Neuronal stem cell (in vitro differentiated cells): Measurements from ENCODE around the gene NDUFS7.

Experiments used
- DNase-seq: peaks from one replicate; pipeline ENCODE4 v3.0.0-alpha.2; 2013; ENCODE audit warnings: low spot score
- H2AFZ ChIP-seq: one replicate; pipeline ENCODE4 v1.6.1; 2013; ENCODE audit warnings: mild to moderate bottlenecking, low read length, inconsistent platforms
- H2AK5ac ChIP-seq: 2 replicates; pipeline ENCODE4 v1.6.1; 2013; ENCODE audit warnings: low read depth, mild to moderate bottlenecking, inconsistent platforms, low read length, moderate library complexity, mixed read lengths
- H2BK120ac ChIP-seq: 2 replicates; pipeline ENCODE4 v1.6.1; 2013; ENCODE audit warnings: low read depth, mild to moderate bottlenecking, inconsistent platforms, low read length, moderate library complexity, mixed read lengths
- H2BK12ac ChIP-seq: one replicate; pipeline ENCODE4 v1.6.1; 2013; ENCODE audit warnings: low read length, inconsistent platforms
- H2BK15ac ChIP-seq: 2 replicates; pipeline ENCODE4 v1.6.1; 2013; ENCODE audit warnings: mild to moderate bottlenecking, low read length, inconsistent platforms, mixed read lengths
- H2BK5ac ChIP-seq: one replicate; pipeline ENCODE4 v1.6.1; 2013; ENCODE audit warnings: inconsistent platforms, mild to moderate bottlenecking, low read length, moderate library complexity
- H3K14ac ChIP-seq: one replicate; pipeline ENCODE4 v1.6.1; 2013; ENCODE audit warnings: low read length, inconsistent platforms
- H3K18ac ChIP-seq: 2 replicates; pipeline ENCODE4 v1.6.1; 2013; ENCODE audit warnings: low read length, inconsistent platforms
- H3K23ac ChIP-seq: 2 replicates; pipeline ENCODE4 v1.6.1; 2013; ENCODE audit warnings: low read depth, mild to moderate bottlenecking, mixed read lengths, low read length, inconsistent platforms; ENCODE audit not compliant: poor library complexity
- H3K27ac ChIP-seq: replicated peaks from 3 replicates; pipeline ENCODE4 v1.5.1; 2013; ENCODE audit warnings: low read length, inconsistent platforms
- H3K27me3 ChIP-seq, 3 experiments: 2 replicates each; pipeline ENCODE4 v1.6.1; 2013; ENCODE audit warnings: low read length in 3 of 3, mild to moderate bottlenecking in 2 of 3, inconsistent platforms in 1 of 3, low read depth in 1 of 3, mixed read lengths in 1 of 3, moderate library complexity in 1 of 3; ENCODE audit not compliant: control insufficient read depth in 3 of 3, insufficient read depth in 3 of 3
- H3K36me3 ChIP-seq, 2 donors: replicated peaks in 1 of 2; 2 replicates each; pipeline ENCODE4 v1.6.1; 2013; ENCODE audit warnings: low read length in 2 of 2; ENCODE audit not compliant: control insufficient read depth in 2 of 2, insufficient read depth in 2 of 2
- H3K4ac ChIP-seq: 2 replicates; pipeline ENCODE4 v1.6.1; 2013; ENCODE audit warnings: inconsistent platforms, mild to moderate bottlenecking, low read length, moderate library complexity
- H3K4me1 ChIP-seq, 2 donors: 1 replicate in 1 of 2; 2 replicates in 1 of 2; pipeline ENCODE4 v1.6.1; 2013; ENCODE audit warnings: low read length in 2 of 2, low read depth in 1 of 2; ENCODE audit not compliant: control insufficient read depth in 2 of 2, insufficient read depth in 1 of 2
- H3K4me2 ChIP-seq: one replicate; pipeline ENCODE4 v1.6.1; 2013; ENCODE audit warnings: mild to moderate bottlenecking, low read length, inconsistent platforms; ENCODE audit not compliant: insufficient read depth, poor library complexity, severe bottlenecking
- H3K4me3 ChIP-seq, 2 donors: 2 replicates each; pipeline ENCODE4 v1.5.1; 2013; ENCODE audit warnings: low read length in 2 of 2, mild to moderate bottlenecking in 2 of 2, inconsistent platforms in 1 of 2, moderate library complexity in 1 of 2
- H3K79me1 ChIP-seq: one replicate; pipeline ENCODE4 v1.6.1; 2013; ENCODE audit warnings: low read depth, mild to moderate bottlenecking, inconsistent platforms, low read length, moderate library complexity
- H3K9ac ChIP-seq: one replicate; pipeline ENCODE4 v1.6.1; 2013; ENCODE audit warnings: mild to moderate bottlenecking, low read depth, low read length, inconsistent platforms; ENCODE audit not compliant: poor library complexity
- H3K9me3 ChIP-seq, 2 donors: replicated peaks in 1 of 2; 2 replicates each; pipeline versions ENCODE3 to v1.6.1; 2013; ENCODE audit warnings: low read length in 2 of 2, mild to moderate bottlenecking in 2 of 2, inconsistent platforms in 1 of 2, low read depth in 1 of 2, mixed read lengths in 1 of 2, moderate library complexity in 1 of 2; ENCODE audit not compliant: control insufficient read depth in 2 of 2, insufficient read depth in 1 of 2
- H4K8ac ChIP-seq: one replicate; pipeline ENCODE4 v1.6.1; 2013; ENCODE audit warnings: low read depth, mild to moderate bottlenecking, inconsistent platforms, low read length, moderate library complexity
- H4K91ac ChIP-seq: one replicate; pipeline ENCODE4 v1.6.1; 2013; ENCODE audit warnings: low read length, low read depth, mild to moderate bottlenecking, inconsistent platforms; ENCODE audit not compliant: poor library complexity
- WGBS, 2 donors: extraction: QIAGEN DNeasy Blood & Tissue Kit; methylation state at CpG; one replicate each; pipeline ENCODE4 v1.1.7; 2013; ENCODE audit warnings: missing lambda C conversion rate in 2 of 2, mixed read lengths in 1 of 2; ENCODE audit not compliant: insufficient read length in 2 of 2, insufficient replicate concordance in 1 of 2; ENCODE audit errors: extremely low coverage in 2 of 2; 5-methylcytosine and 5-hydroxymethylcytosine counted together

Gene NDUFS7

DNA sequence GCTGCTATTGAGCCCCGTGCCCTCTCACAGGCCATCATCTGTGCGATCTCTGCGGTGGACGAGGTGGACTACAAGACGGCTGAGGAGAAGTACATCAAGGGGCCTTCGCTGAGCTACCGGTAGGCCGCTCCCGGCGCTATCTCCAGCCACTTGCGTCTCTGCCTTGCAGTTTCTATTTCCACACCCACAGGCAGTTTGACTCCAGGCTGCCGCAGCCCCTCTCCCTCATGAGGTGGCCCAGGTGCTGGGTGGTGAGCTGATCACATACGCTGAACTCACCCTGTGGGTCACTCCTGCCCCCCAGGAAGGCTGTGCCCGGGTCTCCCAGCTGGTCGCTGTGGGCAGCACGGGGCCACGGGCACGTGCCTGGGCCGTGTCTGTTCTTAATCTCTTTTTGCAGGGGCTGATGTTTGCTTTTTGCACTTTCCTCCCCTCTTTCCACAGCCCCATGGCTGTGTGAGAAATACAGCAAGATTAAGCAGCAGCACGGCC lies 10.6 kb upstream of the NDUFS7 start:
- Histone ChIP-seq H3K4ac (no peak overlapping the region), H2AFZ (no peak overlapping the region), H3K18ac (no peak overlapping the region), H3K9ac (peak overlapping the region; percentile 37), H3K4me1 (peaks cover 0 to 5% of the 10 kb centered on the region in 2 donors), H3K23ac (no peak overlapping the region), H3K14ac (no peak overlapping the region), H3K36me3 (peaks cover 58 to 85% of the 10 kb centered on the region in 2 donors), H3K27ac (no peak overlapping the region), H4K91ac (no peak overlapping the region), H4K8ac (no peak overlapping the region), H2AK5ac (no peak overlapping the region), H3K4me3 (no peak overlapping the region), H2BK5ac (no peak overlapping the region), H3K9me3 (peaks cover 0 to 4% of the 10 kb centered on the region in 2 donors), H3K4me2 (no peak overlapping the region), H2BK15ac (no peak overlapping the region), H3K79me1 (peaks cover 8% of the 10 kb centered on the region), H2BK120ac (no peak overlapping the region), H3K27me3 (no peaks in the 10 kb centered on the region), H2BK12ac (no peak overlapping the region)
- DNase-seq, result no peak
- WGBS, 2 donors, result no CpG with 5 or more reads among the region's 20 CpGs

DNA sequence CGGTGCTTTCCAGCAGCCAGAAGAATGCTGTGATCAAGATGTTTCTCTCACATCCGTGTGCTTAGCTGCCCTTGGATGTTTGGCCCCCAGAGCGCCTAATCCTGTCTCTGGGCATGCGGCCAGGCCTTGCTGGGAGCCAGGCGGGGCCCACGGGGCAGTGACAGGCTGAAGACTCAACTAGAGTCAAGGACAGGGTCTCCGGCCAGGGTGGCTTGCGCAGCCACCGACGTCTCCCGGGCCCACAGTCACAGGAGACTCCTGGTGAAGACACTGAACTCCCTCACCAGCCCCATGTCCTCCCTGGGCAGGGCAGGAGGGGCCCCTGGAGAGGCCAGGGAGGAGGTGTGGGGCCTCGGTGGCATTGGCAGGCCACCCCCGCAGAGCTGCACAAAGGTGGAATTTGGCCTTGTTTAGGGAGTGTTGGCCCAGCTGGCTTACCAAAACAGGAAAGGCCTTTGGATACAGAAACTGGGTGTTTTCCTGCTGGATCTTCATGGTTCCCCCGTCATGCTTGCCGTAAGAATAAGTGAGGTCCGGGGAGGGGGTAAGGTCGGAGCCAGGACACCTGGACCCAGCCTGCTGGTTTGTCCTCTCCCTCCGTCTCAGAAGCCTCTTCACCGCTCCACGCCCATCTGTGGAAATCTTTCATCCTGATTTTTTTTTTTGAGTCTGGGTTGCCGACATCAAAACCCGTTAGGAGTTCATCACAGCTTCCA lies 10.0 kb upstream of the NDUFS7 start:
- Histone ChIP-seq H3K36me3 (peaks cover 53 to 81% of the 10 kb centered on the region in 2 donors), H2AK5ac (no peak overlapping the region), H3K4ac (no peak overlapping the region), H2BK15ac (no peak overlapping the region), H3K27me3 (no peaks in the 10 kb centered on the region), H3K9ac (no peak overlapping the region), H4K91ac (no peak overlapping the region), H3K23ac (no peak overlapping the region), H3K79me1 (peaks cover 4% of the 10 kb centered on the region), H2BK12ac (no peak overlapping the region), H4K8ac (no peak overlapping the region), H3K4me3 (no peak overlapping the region), H3K18ac (no peak overlapping the region), H3K4me1 (peaks cover 0 to 5% of the 10 kb centered on the region in 2 donors), H2AFZ (no peak overlapping the region), H2BK120ac (no peak overlapping the region), H3K27ac (no peak overlapping the region), H3K14ac (peak overlapping the region; percentile 8), H2BK5ac (no peak overlapping the region), H3K4me2 (no peak overlapping the region), H3K9me3 (peaks cover 0 to 4% of the 10 kb centered on the region in 2 donors)
- no CpG with 5 or more reads among the region's 22 CpGs for WGBS, 2 donors
- DNase-seq, result no peak

DNA sequence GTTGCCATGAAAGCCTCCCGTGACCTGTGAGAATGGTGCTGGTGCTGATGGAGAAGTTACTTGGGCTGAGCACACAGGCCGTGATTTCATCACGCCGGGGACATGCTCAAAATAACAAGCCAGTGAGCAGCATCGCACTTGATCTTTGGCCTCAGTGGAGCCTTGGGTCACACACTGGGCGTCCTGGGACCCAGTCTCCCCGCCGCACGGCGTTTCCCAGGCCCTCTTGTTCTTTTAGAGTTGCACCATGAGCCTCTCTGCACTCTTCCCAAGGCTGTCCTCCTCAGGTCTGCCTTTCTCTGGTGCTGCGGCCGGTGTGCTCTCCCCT lies 9.5 kb upstream of the NDUFS7 start:
- Histone ChIP-seq H3K14ac (no peak overlapping the region), H3K9me3 (peaks cover 0 to 4% of the 10 kb centered on the region in 2 donors), H3K4ac (no peak overlapping the region), H3K27ac (no peak overlapping the region), H3K4me2 (no peak overlapping the region), H3K18ac (no peak overlapping the region), H3K4me3 (no peak overlapping the region), H4K91ac (no peak overlapping the region), H2AK5ac (no peak overlapping the region), H3K36me3 (peaks cover 50 to 77% of the 10 kb centered on the region in 2 donors), H4K8ac (no peak overlapping the region), H3K4me1 (peaks cover 0 to 5% of the 10 kb centered on the region in 2 donors), H3K23ac (no peak overlapping the region), H2BK5ac (no peak overlapping the region), H2BK12ac (no peak overlapping the region), H3K79me1 (peaks cover 4% of the 10 kb centered on the region), H3K9ac (no peak overlapping the region), H2BK120ac (no peak overlapping the region), H3K27me3 (no peaks in the 10 kb centered on the region), H2BK15ac (no peak overlapping the region), H2AFZ (no peak overlapping the region)
- WGBS, 2 donors, result no CpG with 5 or more reads among the region's 12 CpGs
- no peak for DNase-seq

DNA sequence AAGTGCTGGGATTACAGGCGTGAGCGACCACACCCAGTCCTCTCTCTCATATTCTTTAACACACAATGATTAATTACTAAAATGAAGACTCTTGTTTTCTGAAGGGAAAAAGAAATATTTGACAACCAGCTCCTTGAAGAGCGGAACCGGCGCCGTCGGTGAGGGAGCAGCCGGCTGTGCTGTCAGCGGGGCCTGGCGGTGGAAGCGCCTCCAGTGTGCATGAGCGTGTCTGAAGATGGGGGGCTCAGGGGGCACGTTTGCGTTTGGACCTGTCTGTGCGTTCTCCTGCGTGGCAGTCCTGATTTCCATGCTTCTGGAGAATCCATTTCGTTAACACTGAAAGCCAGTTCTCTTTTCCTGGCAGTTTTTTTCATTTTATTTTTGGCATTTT lies 7.3 kb upstream of the NDUFS7 start:
- DNase-seq, result no peak
- H2AFZ ChIP-seq, result no peak overlapping the region
- no peak overlapping the region for H3K27ac ChIP-seq
- H3K4me3 ChIP-seq, result no peak overlapping the region
- H3K79me1 ChIP-seq, result no peaks in the 10 kb centered on the region
- no peak overlapping the region for H2BK15ac ChIP-seq
- no peak overlapping the region for H3K14ac ChIP-seq
- no peak overlapping the region for H2BK12ac ChIP-seq
- peak overlapping the region; percentile 34 for H3K9ac ChIP-seq
- no peak overlapping the region for H3K18ac ChIP-seq
- no CpG with 5 or more reads among the region's 17 CpGs for WGBS, 2 donors
- H2BK120ac ChIP-seq, result no peak overlapping the region
- peaks cover 2 to 7% of the 10 kb centered on the region in 2 donors for H3K4me1 ChIP-seq
- no peak overlapping the region for H3K4ac ChIP-seq
- peaks cover 0 to 3% of the 10 kb centered on the region in 2 donors for H3K9me3 ChIP-seq
- H4K91ac ChIP-seq, result no peak overlapping the region
- H3K27me3 ChIP-seq, result no peaks in the 10 kb centered on the region
- no peak overlapping the region for H2BK5ac ChIP-seq
- H3K4me2 ChIP-seq, result no peak overlapping the region
- H2AK5ac ChIP-seq, result no peak overlapping the region
- H3K23ac ChIP-seq, result no peak overlapping the region
- peaks cover 31 to 55% of the 10 kb centered on the region in 2 donors for H3K36me3 ChIP-seq
- H4K8ac ChIP-seq, result no peak overlapping the region
